Osteoblast (primary cell): ENCODE results near the gene AFAP1L2. TPM values are rescaled to one million over a fixed set of nuclear protein-coding genes. Genes with fewer than 3 reads are reported as not detected.

Source experiments
- DNase-seq: peaks from one replicate; pipeline ENCODE4 v3.0.0; 2011; ENCODE audit warnings: low spot score, mixed read lengths; ENCODE audit not compliant: insufficient read length; ENCODE audit errors: missing footprints
- H2AFZ ChIP-seq: 2 replicates; pipeline ENCODE4 v1.6.0; 2011; ENCODE audit warnings: mild to moderate bottlenecking, low read length
- H3K27ac ChIP-seq: 2 replicates; pipeline ENCODE4 v1.5.1; 2011; ENCODE audit warnings: mild to moderate bottlenecking, low read depth, low read length, moderate library complexity
- H3K27me3 ChIP-seq: 2 replicates; pipeline ENCODE4 v1.6.0; 2012; ENCODE audit warnings: mild to moderate bottlenecking, control low read depth, inconsistent platforms, low read length, moderate library complexity; ENCODE audit not compliant: insufficient read depth
- H3K36me3 ChIP-seq: 2 replicates; pipeline ENCODE4 v1.5.1; 2011; ENCODE audit warnings: mild to moderate bottlenecking, low read length, control low read depth, moderate library complexity; ENCODE audit not compliant: insufficient read depth
- H3K4me1 ChIP-seq: 2 replicates; pipeline ENCODE4 v1.5.1; 2011; ENCODE audit warnings: mild to moderate bottlenecking, low read length, control low read depth, moderate library complexity; ENCODE audit not compliant: insufficient read depth
- H3K4me2 ChIP-seq: 2 replicates; pipeline ENCODE4 v1.6.0; 2011; ENCODE audit warnings: mild to moderate bottlenecking, low read length; ENCODE audit not compliant: insufficient read depth
- H3K4me3 ChIP-seq: fragments of 200-600 bp; sonication (generic); 3 replicates; pipeline ENCODE4 v1.5.1; 2012; ENCODE audit warnings: mild to moderate bottlenecking, low read length, inconsistent platforms; ENCODE audit not compliant: insufficient read depth
- H3K79me2 ChIP-seq: 2 replicates; pipeline ENCODE4 v1.6.0; 2012; ENCODE audit warnings: mild to moderate bottlenecking, low read length, control low read depth, inconsistent platforms; ENCODE audit not compliant: insufficient read depth
- H3K9me3 ChIP-seq: 2 replicates; pipeline ENCODE4 v1.5.1; 2011; ENCODE audit warnings: low read depth, low read length, control low read depth
- H4K20me1 ChIP-seq: 2 replicates; pipeline ENCODE4 v1.6.0; 2012; ENCODE audit warnings: mild to moderate bottlenecking, low read length, control low read depth; ENCODE audit not compliant: insufficient read depth
- total RNA-seq: library from RNA; depleted of rRNA; stranded (reverse); fragments of >200 nt; gene quantifications from 2 replicates; pipeline ENCODE4 v1.2.3, GENCODE V29; 2012
- TF ChIP-seq, protein P1 (sequence below): IDR thresholded peaks from 2 replicates; pipeline ENCODE4 v1.5.1; 2011; ENCODE audit warnings: mild to moderate bottlenecking, low read depth, low read length, moderate library complexity; ENCODE audit errors: extremely low read depth

The AFAP1L2 gene
- total RNA-seq, 1 donor = 0.36 TPM

GRCh38 chr10:114359953-114360345 lies 44.4 kb downstream of the AFAP1L2 start:
- no peaks in the 10 kb centered on the region for H3K79me2 ChIP-seq
- no peak overlapping the region for H3K4me3 ChIP-seq
- no peak overlapping the region for H2AFZ ChIP-seq
- no peaks in the 10 kb centered on the region for H4K20me1 ChIP-seq
- H3K27ac ChIP-seq = no peak overlapping the region
- H3K9me3 ChIP-seq = no peaks in the 10 kb centered on the region
- no peak for DNase-seq
- no peak overlapping the region for H3K4me2 ChIP-seq
- no peaks in the 10 kb centered on the region for H3K27me3 ChIP-seq
- H3K36me3 ChIP-seq = no peaks in the 10 kb centered on the region
- TF ChIP-seq, protein P1, sequence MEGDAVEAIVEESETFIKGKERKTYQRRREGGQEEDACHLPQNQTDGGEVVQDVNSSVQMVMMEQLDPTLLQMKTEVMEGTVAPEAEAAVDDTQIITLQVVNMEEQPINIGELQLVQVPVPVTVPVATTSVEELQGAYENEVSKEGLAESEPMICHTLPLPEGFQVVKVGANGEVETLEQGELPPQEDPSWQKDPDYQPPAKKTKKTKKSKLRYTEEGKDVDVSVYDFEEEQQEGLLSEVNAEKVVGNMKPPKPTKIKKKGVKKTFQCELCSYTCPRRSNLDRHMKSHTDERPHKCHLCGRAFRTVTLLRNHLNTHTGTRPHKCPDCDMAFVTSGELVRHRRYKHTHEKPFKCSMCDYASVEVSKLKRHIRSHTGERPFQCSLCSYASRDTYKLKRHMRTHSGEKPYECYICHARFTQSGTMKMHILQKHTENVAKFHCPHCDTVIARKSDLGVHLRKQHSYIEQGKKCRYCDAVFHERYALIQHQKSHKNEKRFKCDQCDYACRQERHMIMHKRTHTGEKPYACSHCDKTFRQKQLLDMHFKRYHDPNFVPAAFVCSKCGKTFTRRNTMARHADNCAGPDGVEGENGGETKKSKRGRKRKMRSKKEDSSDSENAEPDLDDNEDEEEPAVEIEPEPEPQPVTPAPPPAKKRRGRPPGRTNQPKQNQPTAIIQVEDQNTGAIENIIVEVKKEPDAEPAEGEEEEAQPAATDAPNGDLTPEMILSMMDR = no peak
- no peaks in the 10 kb centered on the region for H3K4me1 ChIP-seq

- no peak overlapping the region for H2AFZ ChIP-seq
- DNase-seq = no peak
- H4K20me1 ChIP-seq = no peaks in the 10 kb centered on the region
- no peak overlapping the region for H3K4me3 ChIP-seq
- no peaks in the 10 kb centered on the region for H3K79me2 ChIP-seq
- H3K36me3 ChIP-seq = no peaks in the 10 kb centered on the region
- no peaks in the 10 kb centered on the region for H3K9me3 ChIP-seq
- H3K27me3 ChIP-seq = no peaks in the 10 kb centered on the region
- no peaks in the 10 kb centered on the region for H3K4me1 ChIP-seq
- no peak overlapping the region for H3K27ac ChIP-seq
- H3K4me2 ChIP-seq = no peak overlapping the region
- TF ChIP-seq, protein P1 = no peak
Observed at GRCh38 chr10:114359041-114359952, 45.0 kb downstream of the AFAP1L2 start.

DNA sequence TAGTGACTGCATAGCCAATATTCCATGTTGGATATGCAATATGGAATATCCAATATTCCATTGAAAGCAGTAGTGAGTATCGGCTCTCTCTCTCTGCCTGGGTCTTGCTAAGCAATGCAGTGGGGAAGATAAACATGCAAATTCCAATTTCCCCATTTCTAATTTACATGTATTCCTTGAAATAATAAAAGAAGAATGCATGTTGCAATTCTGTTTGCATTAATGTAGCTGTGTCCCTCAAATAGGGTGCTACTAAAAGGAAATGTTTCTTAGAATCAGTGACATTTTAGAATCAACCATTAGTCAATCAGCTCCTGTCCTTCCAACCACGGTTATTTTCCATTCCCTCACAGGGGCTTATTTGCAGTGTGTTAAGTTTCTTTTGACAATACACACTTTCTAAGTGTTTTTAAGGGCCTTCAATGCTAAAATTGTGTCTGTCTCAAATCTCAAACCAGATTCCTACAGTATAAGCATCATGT lies 46.7 kb downstream of the AFAP1L2 start:
- Histone ChIP-seq H3K27me3 (no peaks in the 10 kb centered on the region), H3K9me3 (no peaks in the 10 kb centered on the region), H2AFZ (no peak overlapping the region), H3K4me1 (no peaks in the 10 kb centered on the region), H3K27ac (no peak overlapping the region), H3K79me2 (no peaks in the 10 kb centered on the region), H3K4me2 (no peak overlapping the region), H4K20me1 (no peaks in the 10 kb centered on the region), H3K36me3 (no peaks in the 10 kb centered on the region), H3K4me3 (no peak overlapping the region)
- TF ChIP-seq, protein P1 = no peak
- no peak for DNase-seq

DNA sequence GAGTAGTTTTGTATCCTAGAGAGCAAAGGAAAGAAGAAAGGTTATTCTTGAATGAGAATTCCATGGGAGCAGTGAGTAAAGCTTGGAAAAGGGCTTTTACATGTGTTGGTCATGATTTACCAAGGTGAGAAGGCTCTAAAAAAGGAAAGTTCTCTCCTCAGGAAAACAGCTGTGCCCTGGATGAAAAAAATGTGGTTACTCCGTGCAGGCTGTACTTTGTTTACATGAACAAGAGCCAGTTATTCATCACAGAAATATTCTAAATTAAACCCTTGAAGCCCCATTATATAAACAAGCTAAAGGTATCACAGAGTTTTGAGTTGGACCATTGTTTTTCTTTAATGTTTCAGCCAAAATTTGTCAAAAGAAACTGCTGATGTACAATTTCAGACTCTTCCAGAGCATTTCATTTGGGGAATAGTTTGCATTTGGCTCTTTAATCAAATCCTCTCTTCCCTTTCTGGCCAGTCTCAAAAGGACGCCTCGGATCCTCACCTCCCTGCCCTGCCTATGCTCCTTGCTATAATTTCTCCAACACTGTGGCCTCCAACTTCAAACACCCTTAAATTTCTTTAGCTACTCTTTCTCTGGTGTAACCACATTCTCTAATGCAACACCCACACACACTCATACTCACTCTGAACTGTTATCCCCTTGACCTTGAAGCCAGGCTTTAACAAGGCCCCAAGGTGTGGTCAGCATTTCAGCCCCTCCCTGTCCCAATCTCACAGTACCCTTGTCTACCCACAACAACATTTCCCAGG lies 47.4 kb downstream of the AFAP1L2 start:
- Histone ChIP-seq H3K4me2 (no peak overlapping the region), H3K79me2 (no peaks in the 10 kb centered on the region)
- TF ChIP-seq, protein P1 = no peak

More for the DNA sequence above, 47.4 kb downstream of the AFAP1L2 start:
- H3K27me3 ChIP-seq = no peaks in the 10 kb centered on the region
- no peaks in the 10 kb centered on the region for H3K4me1 ChIP-seq
- no peak overlapping the region for H3K27ac ChIP-seq
- H3K36me3 ChIP-seq = no peaks in the 10 kb centered on the region
- no peak overlapping the region for H3K4me3 ChIP-seq
- no peak overlapping the region for H2AFZ ChIP-seq
- H3K9me3 ChIP-seq = no peaks in the 10 kb centered on the region
- no peaks in the 10 kb centered on the region for H4K20me1 ChIP-seq
- no peak for DNase-seq
